AG04450 (cell line): Measurements from ENCODE around the gene UBR1. TPM values are rescaled to one million over a fixed set of nuclear protein-coding genes. Genes with fewer than 3 reads are reported as not detected.

ENCODE experiments used
- CTCF ChIA-PET: fragments of 300-600, 350-600 bp; formaldehyde crosslinking; extraction: SDS; loops from one replicate; lab custom pipeline; 2022; ENCODE audit warnings: antibody characterized with exemption, inconsistent platforms; lab: Charles Lee
- POLR2A ChIA-PET: fragments of 350-600 bp; formaldehyde crosslinking; extraction: SDS; loops from one replicate; lab custom pipeline; 2021; ENCODE audit warnings: antibody characterized with exemption, inconsistent platforms; lab: Yijun Ruan, JAX
- DNase-seq: peaks from one replicate; pipeline ENCODE4 v3.0.0-alpha.2; 2011; ENCODE audit warnings: low read depth, low spot score
- H3K27ac ChIP-seq: one replicate; pipeline ENCODE4 v1.5.1; 2012; ENCODE audit warnings: low read depth, low read length, control low read depth
- H3K27me3 ChIP-seq: one replicate; pipeline ENCODE4 v1.6.0; 2012; ENCODE audit warnings: low read length; ENCODE audit not compliant: control insufficient read depth, insufficient read depth
- H3K4me3 ChIP-seq: 2 replicates; pipeline ENCODE4 v1.5.1; 2011; ENCODE audit warnings: mild to moderate bottlenecking, low read depth, low read length, control low read depth
- H3K9me3 ChIP-seq: 2 replicates; pipeline ENCODE4 v1.5.1; 2012; ENCODE audit warnings: low read length; ENCODE audit not compliant: control insufficient read depth, insufficient read depth
- CTCF ChIP-seq: IDR thresholded peaks from 2 replicates; pipeline ENCODE4 v1.5.1; 2011; ENCODE audit warnings: low read depth, low read length, control low read depth, inconsistent platforms
- polyA plus RNA-seq: library from polyadenylated mRNA; depleted of rRNA; stranded (reverse); fragments of >200 nt; gene quantifications from 2 replicates; pipeline ENCODE4 v1.2.3, GENCODE V29; 2011

Gene UBR1
- polyA plus RNA-seq, 1 experiment: 18.4 TPM

GRCh38 chr15:42974202-42974862 lies 131.5 kb downstream of the UBR1 start:
- no peak overlapping the region for H3K4me3 ChIP-seq
- TF ChIP-seq CTCF: no peak
- ChIA-PET CTCF (no interaction called here), POLR2A (no interaction called here)
- no peak overlapping the region for H3K27ac ChIP-seq
- no peak for DNase-seq
- H3K27me3 ChIP-seq: no peaks in the 10 kb centered on the region
- no peaks in the 10 kb centered on the region for H3K9me3 ChIP-seq

GRCh38 chr15:42973114-42973513 lies 132.7 kb downstream of the UBR1 start:
- no peak for TF ChIP-seq CTCF
- POLR2A ChIA-PET: no interaction called here
- CTCF ChIA-PET: no interaction called here

GRCh38 chr15:42971830-42972229 lies 134.0 kb downstream of the UBR1 start:
- no peak for DNase-seq
- Histone ChIP-seq H3K27ac (no peak overlapping the region), H3K9me3 (no peaks in the 10 kb centered on the region), H3K27me3 (no peaks in the 10 kb centered on the region), H3K4me3 (no peak overlapping the region)
- no peak for TF ChIP-seq CTCF
- ChIA-PET CTCF (no interaction called here), POLR2A (no interaction called here)

More at GRCh38 chr15:42973114-42973513, 132.7 kb downstream of the UBR1 start:
- Histone ChIP-seq H3K4me3 (no peak overlapping the region), H3K27me3 (no peaks in the 10 kb centered on the region), H3K27ac (no peak overlapping the region), H3K9me3 (no peaks in the 10 kb centered on the region)
- DNase-seq: no peak

GRCh38 chr15:42964476-42964875 lies 141.4 kb downstream of the UBR1 start:
- POLR2A ChIA-PET: interaction anchor here (0.7 kb wide), 1 partner anchor 174 kb away, joined by 3 read pairs; no protein-coding TSS in a partner anchor
- Histone ChIP-seq H3K27ac (no peak overlapping the region), H3K9me3 (no peaks in the 10 kb centered on the region), H3K27me3 (no peaks in the 10 kb centered on the region), H3K4me3 (no peak overlapping the region)
- no peak for TF ChIP-seq CTCF
- CTCF ChIA-PET: interaction anchor here (0.8 kb wide), 1 partner anchor 348 kb away, joined by 5 read pairs; no protein-coding TSS in a partner anchor
- no peak for DNase-seq

- peak; percentile 6 for DNase-seq
- Histone ChIP-seq H3K9me3 (peaks cover 13% of the 10 kb centered on the region), H3K27ac (no peak overlapping the region), H3K4me3 (no peak overlapping the region), H3K27me3 (no peaks in the 10 kb centered on the region)
- ChIA-PET CTCF (interaction anchor here (0.5 kb wide), 1 partner anchor 252 kb away, joined by 3 read pairs; no protein-coding TSS in a partner anchor), POLR2A (interaction anchor here (0.6 kb wide), 1 partner anchor 140 kb away, joined by 5 read pairs; no protein-coding TSS in a partner anchor)
- no peak for TF ChIP-seq CTCF
These were observed 150.3 kb downstream of the UBR1 start for GRCh38 chr15:42955518-42955917.
